A549 treated with Hydrocortisone at 1 μM for 4 hours (cell line): ENCODE data around the gene FBXW5. TPM values are rescaled to one million over a fixed set of nuclear protein-coding genes. Genes with fewer than 3 reads are reported as not detected.

ENCODE experiments used
- total RNA-seq: library from RNA; stranded (reverse); fragments of 200-300 nt; extraction: Qiagen RNA extraction; gene quantifications from 5 replicates; pipeline ENCODE4 v1.2.3, GENCODE V29; 2022

FBXW5 gene
- 71.5 to 97.8 TPM (median 91.7 TPM) in 5 replicates for total RNA-seq

DNA sequence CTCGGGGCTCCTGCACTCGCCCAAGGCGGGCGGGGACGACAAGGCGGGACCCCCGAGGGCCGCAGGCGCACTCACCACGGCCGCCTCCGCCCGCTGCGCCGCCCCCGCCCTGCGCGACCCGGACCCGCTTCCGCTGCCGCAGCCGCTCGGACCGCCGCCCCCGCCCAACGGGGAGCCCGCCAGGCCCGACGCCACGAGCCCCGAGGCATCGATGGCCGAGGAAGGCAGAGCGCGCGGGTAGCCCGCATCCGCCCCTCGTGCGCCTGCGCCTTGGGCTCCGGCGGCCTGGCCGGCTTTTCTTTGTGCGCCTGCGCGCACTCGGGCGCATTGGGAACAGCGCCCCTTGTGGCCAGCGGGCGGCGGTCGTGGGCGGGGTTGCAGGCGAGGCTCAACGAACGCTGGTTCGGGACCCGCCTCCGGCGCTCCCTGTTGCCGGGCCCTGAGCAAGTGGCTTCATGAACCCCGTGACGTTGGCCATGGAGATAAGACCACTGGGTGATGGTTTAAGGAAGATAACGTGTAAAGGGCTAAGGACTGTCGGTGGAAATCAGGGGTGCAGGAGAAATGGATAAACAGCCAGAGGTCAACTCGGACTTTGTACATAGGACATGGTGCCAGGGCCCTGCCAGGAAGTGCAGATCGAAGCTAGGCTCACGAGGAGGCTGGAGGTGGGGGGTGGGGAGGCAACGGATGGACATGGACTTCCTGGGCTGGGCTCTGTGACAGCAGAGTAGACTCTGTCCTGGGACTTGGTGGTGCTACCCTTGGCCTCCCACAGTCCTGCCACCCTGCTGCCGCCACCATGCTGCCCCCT is at the start of gene FBXW5, which contains the start of gene C8G:
TSS of gene FBXW5 (minus strand) at position 220 of the 814 bp plus-strand sequence. CDS start 655 bp downstream, outside the sequence.
TSS of gene C8G (plus strand) at position 725 of the 814 bp plus-strand sequence. CDS start at position 803, 78 bp downstream.

DNA sequence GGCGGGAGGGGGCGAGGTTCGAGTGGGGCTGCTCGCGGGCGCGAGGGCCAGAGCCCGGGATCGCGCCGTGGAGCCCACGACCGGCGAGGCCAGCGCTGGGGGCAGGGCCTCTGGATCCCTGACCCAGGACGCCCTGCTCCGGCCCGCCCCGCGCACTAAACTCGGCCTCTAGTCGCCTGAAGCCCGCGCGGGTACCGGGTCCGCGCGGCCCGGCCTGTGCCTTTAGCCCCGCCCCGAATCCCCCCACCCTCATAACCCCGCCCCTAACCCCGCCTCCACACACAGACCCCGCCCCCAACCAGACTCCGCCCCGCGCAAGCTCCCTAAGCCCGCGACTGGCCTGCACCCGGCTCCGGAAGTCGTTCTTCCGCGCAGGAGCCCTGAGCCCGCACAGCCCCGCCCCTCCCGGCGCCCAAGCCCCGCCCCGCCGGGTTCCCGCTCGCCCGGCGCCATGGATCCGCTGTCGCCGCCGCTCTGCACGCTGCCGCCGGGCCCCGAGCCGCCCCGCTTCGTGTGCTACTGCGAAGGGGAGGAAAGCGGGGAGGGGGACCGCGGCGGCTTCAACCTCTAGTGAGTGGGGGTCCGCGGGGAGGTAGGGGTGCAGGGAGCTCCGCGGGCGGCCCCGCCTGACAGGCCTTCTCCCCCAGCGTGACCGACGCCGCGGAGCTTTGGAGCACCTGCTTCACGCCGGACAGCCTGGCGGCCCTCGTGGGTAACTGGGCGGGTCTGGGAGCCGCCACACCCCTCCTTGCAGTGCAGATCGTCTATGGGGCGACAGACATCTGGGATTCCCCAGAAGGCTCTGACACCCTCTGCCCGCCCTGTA is 47.7 kb upstream of the FBXW5 start, which contains the start of gene PAXX:
TSS of gene PAXX (plus strand) at position 430 of the 826 bp plus-strand sequence. CDS start at position 452, 22 bp downstream.

GRCh38 chr9:136982232-136983051 is 37.9 kb upstream of the FBXW5 start, which contains the start of gene LCNL1:
TSS of gene LCNL1 (plus strand) at chr9:136982993. CDS start at chr9:136983587, 594 bp downstream.

DNA sequence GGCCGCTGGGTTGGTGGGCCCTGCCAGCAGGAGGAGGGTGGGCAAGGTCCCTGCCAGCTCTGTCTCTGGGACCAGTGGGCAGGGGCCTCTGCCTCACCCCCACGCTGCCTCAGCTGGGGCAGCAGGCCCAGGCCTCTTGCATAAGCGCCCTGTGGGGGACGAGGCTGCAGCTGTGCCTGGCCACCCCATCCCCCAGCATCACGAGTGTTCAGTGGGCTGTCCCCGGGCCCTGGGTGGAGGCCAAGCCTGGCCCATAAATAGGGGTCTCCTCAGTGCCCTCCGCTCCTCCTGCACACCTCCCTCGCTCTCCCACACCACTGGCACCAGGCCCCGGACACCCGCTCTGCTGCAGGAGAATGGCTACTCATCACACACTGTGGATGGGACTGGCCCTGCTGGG is 32.7 kb upstream of the FBXW5 start, which contains the start of gene PTGDS:
TSS of gene PTGDS (plus strand) at position 282 of the 400 bp plus-strand sequence. CDS start at position 357, 75 bp downstream.

DNA sequence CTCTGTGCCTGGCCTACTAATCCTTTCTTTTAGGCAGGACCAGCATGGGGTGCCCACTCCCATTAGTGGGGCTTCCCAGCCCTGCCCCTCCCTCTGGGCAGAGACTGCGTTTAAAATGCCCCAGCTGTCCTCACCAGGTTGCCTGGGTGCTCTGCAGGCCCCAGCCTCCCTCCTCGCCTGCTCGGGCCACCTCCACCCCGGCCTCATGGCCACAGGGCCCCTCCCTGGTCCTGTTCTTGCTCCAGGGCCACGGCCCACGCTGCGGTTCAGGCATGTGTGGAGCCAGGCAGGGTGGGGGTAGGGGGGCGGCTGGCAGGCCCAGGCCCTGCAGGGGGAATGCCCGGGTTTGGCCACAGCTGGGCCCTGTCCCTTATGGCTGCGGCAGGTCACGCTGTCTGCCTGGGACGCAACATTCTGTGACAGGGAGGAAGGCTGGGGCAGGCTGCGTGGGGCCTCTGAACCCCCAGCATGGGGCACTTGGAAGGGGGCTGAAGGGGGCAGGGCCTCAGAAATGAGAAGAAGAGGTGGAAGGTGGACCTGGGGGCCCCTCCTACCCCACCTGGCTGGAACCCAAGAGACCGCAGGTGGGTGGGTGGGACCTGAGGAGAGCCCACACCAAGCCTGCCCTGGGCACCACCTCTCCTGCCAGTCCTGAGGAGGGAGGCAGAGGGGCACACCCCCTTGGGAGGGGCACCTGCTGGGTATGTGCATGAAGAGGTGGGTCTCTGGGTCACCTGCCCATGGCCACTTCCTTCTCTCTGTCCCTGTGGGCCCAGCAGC is 7.2 kb upstream of the FBXW5 start, which contains the start of gene LCN12:
TSS of gene LCN12 (plus strand) at position 733 of the 780 bp plus-strand sequence. CDS start 55 bp downstream, outside the sequence.

Other genes with a start within 250 kb of the FBXW5 start
- gene DIPK1B, start 232.2 kb downstream of the FBXW5 start, total RNA-seq, result 6.4 to 9.1 TPM (median 8.0 TPM) in 5 replicates
- not detected in 5 replicates for gene LCN10, start 201.8 kb downstream of the FBXW5 start, total RNA-seq
- gene LCN6, start 196.2 kb downstream of the FBXW5 start, total RNA-seq, result not detected in 5 replicates
- not detected in 5 replicates for gene LCN8, start 186.5 kb downstream of the FBXW5 start, total RNA-seq
- gene LCN15, start 180.2 kb downstream of the FBXW5 start, total RNA-seq, result 0.03 to 0.13 TPM in 2 of 5 replicates, not detected in the others
- 60.3 to 79.3 TPM (median 78.5 TPM) in 5 replicates for gene TMEM141, start 153.4 kb downstream of the FBXW5 start, total RNA-seq
- gene CCDC183, start 148.4 kb downstream of the FBXW5 start, total RNA-seq, result 0.18 to 0.63 TPM (median 0.44 TPM) in 5 replicates
- gene RABL6, start 136.8 kb downstream of the FBXW5 start, total RNA-seq, result 67.0 to 82.1 TPM (median 78.1 TPM) in 5 replicates
- 3.4 to 4.3 TPM (median 4.0 TPM) in 5 replicates for gene AJM1, start 102.3 kb downstream of the FBXW5 start, total RNA-seq
- 221 to 341 TPM (median 305 TPM) in 5 replicates for gene PHPT1, start 95.3 kb downstream of the FBXW5 start, total RNA-seq
- gene MAMDC4, start 92.4 kb downstream of the FBXW5 start, total RNA-seq, result 2.6 to 4.2 TPM (median 4.0 TPM) in 5 replicates
- 387 to 521 TPM (median 446 TPM) in 5 replicates for gene EDF1, start 78.4 kb downstream of the FBXW5 start, total RNA-seq
- gene TRAF2, start 58.2 kb downstream of the FBXW5 start, total RNA-seq, result 43.3 to 61.4 TPM (median 48.8 TPM) in 5 replicates
- gene C8G, start 505 bp upstream of the FBXW5 start, total RNA-seq, result 0.62 to 1.7 TPM (median 1.2 TPM) in 5 replicates
- gene LCN12, start 7.5 kb upstream of the FBXW5 start, total RNA-seq, result 0.46 to 1.6 TPM (median 1.2 TPM) in 5 replicates
- 0.55 to 0.77 TPM (median 0.67 TPM) in 5 replicates for gene PTGDS, start 32.8 kb upstream of the FBXW5 start, total RNA-seq
- gene LCNL1, start 38.3 kb upstream of the FBXW5 start, total RNA-seq, result 0.08 to 0.16 TPM (median 0.13 TPM) in 5 replicates
- 46.7 to 85.5 TPM (median 74.2 TPM) in 5 replicates for gene PAXX, start 47.7 kb upstream of the FBXW5 start, total RNA-seq
- gene CLIC3, start 51.8 kb upstream of the FBXW5 start, total RNA-seq, result 2.3 to 5.7 TPM (median 4.6 TPM) in 5 replicates
- gene ABCA2, start 83.5 kb upstream of the FBXW5 start, total RNA-seq, result 22.8 to 26.7 TPM (median 24.4 TPM) in 5 replicates
- 0.05 to 0.08 TPM (median 0.06 TPM) in 4 of 5 replicates, not detected in the other for gene FUT7, start 87.3 kb upstream of the FBXW5 start, total RNA-seq
- gene NPDC1, start 101.4 kb upstream of the FBXW5 start, total RNA-seq, result 44.0 to 83.3 TPM (median 79.5 TPM) in 5 replicates
- 3.3 to 4.5 TPM (median 3.5 TPM) in 5 replicates for gene ENTPD2, start 109.3 kb upstream of the FBXW5 start, total RNA-seq
- gene SAPCD2, start 125.8 kb upstream of the FBXW5 start, total RNA-seq, result 17.6 to 24.7 TPM (median 21.7 TPM) in 5 replicates
- 10.8 to 13.9 TPM (median 11.0 TPM) in 5 replicates for gene UAP1L1, start 132.8 kb upstream of the FBXW5 start, total RNA-seq
- 48.0 to 53.7 TPM (median 49.8 TPM) in 5 replicates for gene MAN1B1, start 142.2 kb upstream of the FBXW5 start, total RNA-seq
- 70.6 to 111 TPM (median 110 TPM) in 5 replicates for gene DPP7, start 170.0 kb upstream of the FBXW5 start, total RNA-seq
- gene GRIN1, start 194.4 kb upstream of the FBXW5 start, total RNA-seq, result 0.22 to 0.66 TPM (median 0.45 TPM) in 5 replicates
- 0.41 to 1.7 TPM (median 0.93 TPM) in 5 replicates for gene LRRC26, start 225.3 kb upstream of the FBXW5 start, total RNA-seq
- gene TMEM210, start 227.3 kb upstream of the FBXW5 start, total RNA-seq, result not detected in 5 replicates
- gene ANAPC2, start 243.8 kb upstream of the FBXW5 start, total RNA-seq, result 26.9 to 35.9 TPM (median 31.9 TPM) in 5 replicates
- 92.8 to 153 TPM (median 142 TPM) in 5 replicates for gene SSNA1, start 243.9 kb upstream of the FBXW5 start, total RNA-seq